PC-9 (cell line): ENCODE data around the gene KAT6B. TPM values are rescaled to one million over a fixed set of nuclear protein-coding genes. Genes with fewer than 3 reads are reported as not detected.

Experiments
- BruUV-seq: library from RNA; stranded (reverse); fragments of 400-500 nt; replicated peaks from 2 replicates; lab custom pipeline; 2021; lab: Mats Ljungman, UMichigan
- CTCF ChIA-PET: fragments of 300-600 bp; sonication (Branson Sonifier 250); formaldehyde crosslinking; loops from one replicate; lab custom pipeline; 2022; ENCODE audit warnings: antibody characterized with exemption; lab: Charles Lee
- POLR2A ChIA-PET: fragments of 300-600 bp; sonication (Branson Sonifier 250); formaldehyde crosslinking; loops from one replicate; lab custom pipeline; 2022; ENCODE audit warnings: antibody characterized with exemption; ENCODE audit not compliant: unreplicated experiment; lab: Charles Lee
- DNase-seq, 2 experiments: peaks; one replicate each; pipeline versions ENCODE4 v3.0.0 to v3.0.0-alpha.2; 2015 to 2022; ENCODE audit warnings: mixed read lengths in 1 of 2
- H2AFZ ChIP-seq: fragments of 200-600 bp; sonication (generic); 2 replicates; pipeline ENCODE4 v1.8.1; 2017; ENCODE audit warnings: antibody characterized with exemption
- H3F3A ChIP-seq: fragments of 200-600 bp; sonication (generic); 2 replicates; pipeline ENCODE4 v1.8.1; 2017; ENCODE audit warnings: antibody characterized with exemption, mild to moderate bottlenecking, low read depth; ENCODE audit not compliant: insufficient read depth
- H3K27ac ChIP-seq: fragments of 200-600 bp; sonication (generic); 2 replicates; pipeline ENCODE4 v1.6.1; 2016; ENCODE audit warnings: mixed run types
- H3K27me3 ChIP-seq: fragments of 200-600 bp; sonication (generic); 2 replicates; pipeline ENCODE4 v1.6.1; 2016; ENCODE audit warnings: low read depth, mixed run types; ENCODE audit not compliant: insufficient read depth
- H3K36me3 ChIP-seq: fragments of 200-600 bp; sonication (generic); 2 replicates; pipeline ENCODE4 v1.6.1; 2016; ENCODE audit warnings: low read depth, mixed run types
- H3K4me1 ChIP-seq: fragments of 200-600 bp; sonication (generic); replicated peaks from 2 replicates; pipeline ENCODE4 v1.6.1; 2016; ENCODE audit warnings: mixed run types; ENCODE audit not compliant: insufficient read depth
- H3K4me2 ChIP-seq: fragments of 200-600 bp; sonication (generic); 2 replicates; pipeline ENCODE4 v1.6.1; 2017; ENCODE audit warnings: mixed run types
- H3K4me3 ChIP-seq: fragments of 200-600 bp; sonication (generic); 2 replicates; pipeline ENCODE4 v1.6.1; 2016; ENCODE audit warnings: mixed run types
- H3K79me2 ChIP-seq: fragments of 200-600 bp; sonication (generic); 2 replicates; pipeline ENCODE4 v1.6.1; 2017; ENCODE audit warnings: low read depth, mixed run types
- H3K9me2 ChIP-seq: fragments of 200-600 bp; sonication (generic); 2 replicates; pipeline ENCODE4 v1.8.1; 2017; ENCODE audit warnings: mild to moderate bottlenecking; ENCODE audit not compliant: insufficient read depth
- H3K9me3 ChIP-seq: fragments of 200-600 bp; sonication (generic); 2 replicates; pipeline ENCODE4 v1.8.1; 2016; ENCODE audit warnings: low read depth; ENCODE audit not compliant: insufficient read depth
- H4K20me1 ChIP-seq: fragments of 200-600 bp; sonication (generic); 2 replicates; pipeline ENCODE4 v1.8.1; 2017; ENCODE audit not compliant: insufficient read depth
- EZH2 ChIP-seq: fragments of 200-600 bp; sonication (generic); IDR thresholded peaks from 2 replicates; pipeline ENCODE4 v1.8.0; 2017; ENCODE audit warnings: antibody characterized with exemption, low read depth
- intact Hi-C: fragments of 100-400 bp; cut with micrococcal nuclease; formaldehyde crosslinking; loops from one replicate; pipeline ENCODE4 v1.10.0; 2022; ENCODE audit not compliant: unreplicated experiment
- total RNA-seq: library from RNA; stranded (reverse); gene quantifications from 2 replicates; pipeline ENCODE4 v1.2.3, GENCODE V29; 2021
- TF ChIP-seq, protein P1 (sequence below): fragments of 200-600 bp; sonication (generic); conservative IDR thresholded peaks from 2 replicates; pipeline ENCODE4 v1.6.1; 2017; ENCODE audit warnings: mixed run types, antibody characterized with exemption, mild to moderate bottlenecking, moderate library complexity

Gene KAT6B
- total RNA-seq, 1 experiment from 2014 or later: 30.9 TPM

DNA sequence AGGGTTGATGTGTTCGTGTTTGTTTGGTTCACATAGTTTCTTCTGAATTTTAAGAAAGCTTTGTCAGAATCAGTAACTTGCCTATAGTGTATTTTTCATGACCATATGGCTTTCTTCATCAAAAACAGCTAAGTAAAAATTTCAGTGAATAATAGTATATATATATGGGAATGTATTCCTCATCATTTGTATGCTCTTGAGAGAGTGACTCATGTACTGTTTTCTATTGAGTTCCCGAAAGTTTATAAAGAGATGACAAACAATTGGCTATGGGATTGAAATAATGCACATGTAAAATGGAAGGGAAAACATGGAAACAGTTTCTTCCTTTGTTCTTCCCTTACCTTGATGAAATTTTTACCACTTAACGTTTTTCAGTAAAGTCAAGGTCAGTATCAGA lies 56.4 kb downstream of the KAT6B start:
- intact Hi-C loops: no loop called here
- no TSS peak for BruUV-seq
- ChIA-PET CTCF (no interaction called here), POLR2A (no interaction called here)
- Histone ChIP-seq H3K4me2 (no peak overlapping the region), H3F3A (no peaks in the 10 kb centered on the region; the same call in 1 of the 2 replicates), H3K9me2 (0 out of 2 replicates have a peak, but pooled peaks cover 4% of the 10 kb centered on the region), H3K4me3 (no peak overlapping the region), H3K27me3 (no peaks in the 10 kb centered on the region), H3K79me2 (peaks cover 30% of the 10 kb centered on the region), H4K20me1 (peaks cover 15% of the 10 kb centered on the region; the same call in 1 of the 2 replicates), H2AFZ (no peak overlapping the region), H3K27ac (no peak overlapping the region), H3K4me1 (no peaks in the 10 kb centered on the region), H3K36me3 (no peaks in the 10 kb centered on the region), H3K9me3 (no peaks in the 10 kb centered on the region)
- TF ChIP-seq EZH2: no peak
- TF ChIP-seq, protein P1, sequence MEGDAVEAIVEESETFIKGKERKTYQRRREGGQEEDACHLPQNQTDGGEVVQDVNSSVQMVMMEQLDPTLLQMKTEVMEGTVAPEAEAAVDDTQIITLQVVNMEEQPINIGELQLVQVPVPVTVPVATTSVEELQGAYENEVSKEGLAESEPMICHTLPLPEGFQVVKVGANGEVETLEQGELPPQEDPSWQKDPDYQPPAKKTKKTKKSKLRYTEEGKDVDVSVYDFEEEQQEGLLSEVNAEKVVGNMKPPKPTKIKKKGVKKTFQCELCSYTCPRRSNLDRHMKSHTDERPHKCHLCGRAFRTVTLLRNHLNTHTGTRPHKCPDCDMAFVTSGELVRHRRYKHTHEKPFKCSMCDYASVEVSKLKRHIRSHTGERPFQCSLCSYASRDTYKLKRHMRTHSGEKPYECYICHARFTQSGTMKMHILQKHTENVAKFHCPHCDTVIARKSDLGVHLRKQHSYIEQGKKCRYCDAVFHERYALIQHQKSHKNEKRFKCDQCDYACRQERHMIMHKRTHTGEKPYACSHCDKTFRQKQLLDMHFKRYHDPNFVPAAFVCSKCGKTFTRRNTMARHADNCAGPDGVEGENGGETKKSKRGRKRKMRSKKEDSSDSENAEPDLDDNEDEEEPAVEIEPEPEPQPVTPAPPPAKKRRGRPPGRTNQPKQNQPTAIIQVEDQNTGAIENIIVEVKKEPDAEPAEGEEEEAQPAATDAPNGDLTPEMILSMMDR: no peak
- no peak for DNase-seq

DNA sequence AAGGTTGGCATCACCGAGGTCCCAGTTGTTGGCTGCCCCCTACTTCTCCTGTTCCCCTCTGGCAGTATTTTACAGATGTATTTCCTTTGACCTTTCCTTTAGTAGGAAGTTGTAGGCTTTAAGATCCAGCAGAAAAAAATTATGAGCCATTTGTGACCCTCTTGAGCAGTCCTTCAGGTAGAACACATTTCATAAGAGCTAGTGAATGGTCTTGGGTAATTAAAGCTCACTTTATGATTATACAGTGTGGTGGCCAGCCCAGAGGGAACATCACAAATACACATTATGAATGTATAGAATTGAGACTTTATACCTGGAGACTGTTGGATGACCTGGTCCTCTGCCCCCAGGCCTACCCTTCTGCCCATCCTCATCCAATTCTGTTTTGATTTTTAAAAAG lies 57.0 kb downstream of the KAT6B start:
- Histone ChIP-seq H3K9me3 (no peaks in the 10 kb centered on the region), H3K4me2 (no peak overlapping the region), H3K27ac (no peak overlapping the region), H2AFZ (no peak overlapping the region), H3K4me3 (no peak overlapping the region), H3K4me1 (no peaks in the 10 kb centered on the region), H3K27me3 (no peaks in the 10 kb centered on the region), H3K9me2 (0 out of 2 replicates have a peak, but pooled peaks cover 4% of the 10 kb centered on the region), H3K79me2 (peaks cover 34% of the 10 kb centered on the region), H3K36me3 (no peaks in the 10 kb centered on the region), H3F3A (no peaks in the 10 kb centered on the region; the same call in 1 of the 2 replicates), H4K20me1 (peaks cover 15% of the 10 kb centered on the region; the same call in 1 of the 2 replicates)
- POLR2A ChIA-PET: interaction anchor here (0.6 kb wide), 1 partner anchor 101 kb away, joined by 4 read pairs; no protein-coding TSS in a partner anchor
- DNase-seq: no peak
- CTCF ChIA-PET: interaction anchor here (0.6 kb wide), 1 partner anchor 23 kb away, joined by 3 read pairs; no protein-coding TSS in a partner anchor
- no TSS peak for BruUV-seq
- no peak for TF ChIP-seq EZH2
- TF ChIP-seq, protein P1: no peak
- intact Hi-C loops: no loop called here

DNA sequence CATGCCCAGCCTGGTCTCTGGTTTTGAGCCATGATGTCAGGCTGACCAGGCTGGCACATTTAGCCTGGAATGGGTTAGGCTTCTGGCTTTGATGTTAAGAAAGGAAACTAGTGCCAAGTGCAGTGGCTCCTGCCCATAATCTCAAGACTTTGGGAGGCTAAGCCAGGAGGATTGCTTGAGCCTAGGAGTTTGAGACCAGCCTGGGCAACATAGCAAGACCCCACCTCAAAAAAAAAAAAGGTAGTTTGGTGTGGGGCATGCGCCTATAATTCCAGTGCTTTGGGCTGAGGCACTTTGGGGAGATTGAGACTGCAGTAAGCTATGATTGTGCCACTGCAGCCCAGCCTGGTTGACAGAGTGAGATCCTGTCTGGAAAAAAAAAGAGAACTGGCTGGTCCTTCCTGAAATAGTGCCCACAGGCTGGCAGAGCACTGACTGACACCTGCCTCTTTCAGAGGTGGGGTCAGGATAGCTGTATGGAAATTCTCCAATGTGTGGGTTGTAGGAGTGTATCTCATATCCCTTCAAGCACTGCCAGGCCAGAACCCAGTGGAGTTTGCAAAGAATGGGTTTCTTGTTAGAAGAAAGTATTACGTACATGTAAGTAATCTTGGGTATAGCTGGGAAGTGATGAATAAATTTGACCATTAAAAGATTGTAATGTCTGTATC lies 61.3 kb downstream of the KAT6B start:
- CTCF ChIA-PET: interaction anchor here (0.6 kb wide), 1 partner anchor 485 kb away, joined by 10 read pairs; no protein-coding TSS in a partner anchor
- BruUV-seq: no TSS peak
- POLR2A ChIA-PET: no interaction called here

More for the DNA sequence above, 61.3 kb downstream of the KAT6B start:
- TF ChIP-seq EZH2: no peak
- TF ChIP-seq, protein P1: no peak
- Histone ChIP-seq H3K4me2 (no peak overlapping the region), H3K9me3 (no peaks in the 10 kb centered on the region), H2AFZ (no peak overlapping the region), H3K36me3 (no peaks in the 10 kb centered on the region), H3K4me1 (no peaks in the 10 kb centered on the region), H3K79me2 (peaks cover 24% of the 10 kb centered on the region), H4K20me1 (peaks cover 5% of the 10 kb centered on the region; the same call in 1 of the 2 replicates), H3K9me2 (peaks cover 7% of the 10 kb centered on the region; the same call in 1 of the 2 replicates), H3K4me3 (no peak overlapping the region), H3F3A (0 out of 2 replicates have a peak, but pooled peaks cover 5% of the 10 kb centered on the region), H3K27me3 (no peaks in the 10 kb centered on the region), H3K27ac (no peak overlapping the region)
- intact Hi-C loops: no loop called here
- DNase-seq: no peak
